Measurements from ENCODE around the gene PRKCH. TPM values are rescaled to one million over a fixed set of nuclear protein-coding genes. Genes with fewer than 3 reads are reported as not detected.
"Not testable (repeated sequence)": the region's sequence is repeated elsewhere in the genome, so short reads cannot be mapped to it uniquely, and the experiment has no call there.

The PRKCH gene
- polyA plus RNA-seq, 3 donors: 3.6 to 6.2 (median 5.4) TPM

DNA sequence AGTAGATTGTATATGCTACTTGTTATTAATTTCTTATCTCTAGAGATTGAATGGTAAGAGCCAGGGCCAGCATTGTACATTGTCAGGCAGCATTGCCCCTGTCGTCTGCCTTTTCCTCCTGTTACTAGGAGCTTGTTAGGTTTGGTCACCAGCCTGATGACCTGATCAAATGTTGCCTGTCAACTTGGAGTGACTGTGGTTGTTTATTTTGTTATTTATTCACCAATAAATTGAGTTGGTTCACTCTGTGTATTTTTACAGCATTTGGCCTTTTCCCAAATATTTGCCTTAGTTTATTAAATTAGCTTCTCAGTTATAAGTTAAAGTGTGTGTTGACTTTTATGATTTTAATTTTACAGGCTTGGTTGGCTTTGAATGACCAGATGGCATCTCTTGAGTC, 88.4 kb downstream of the PRKCH start:
- peaks cover 1% of the 10 kb centered on the region for H3K4me1 Mint-ChIP-seq

DNA sequence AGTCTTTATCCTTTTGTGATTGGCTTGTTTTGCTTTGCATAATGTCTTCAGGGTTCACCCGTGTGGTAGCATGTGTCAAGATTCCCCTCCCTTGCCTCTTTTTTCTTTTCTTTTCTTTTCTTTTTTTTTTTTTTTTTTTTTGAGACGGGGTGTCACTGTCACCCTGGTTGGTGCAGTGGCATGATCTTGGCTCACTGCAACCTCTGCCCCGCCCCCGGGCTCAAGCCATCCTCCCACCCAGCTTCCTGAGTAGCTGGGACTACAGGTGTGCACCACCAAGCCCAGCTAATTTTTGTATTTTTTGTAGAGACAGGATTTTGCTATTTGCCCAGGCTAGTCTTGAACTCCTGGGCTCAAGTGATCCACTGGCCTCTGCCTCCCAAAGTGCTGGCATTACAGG, 94.6 kb downstream of the PRKCH start:
- H3K4me2 ChIP-seq (replicated peaks; ENCODE audit: extremely low read depth, low read length, poor library complexity, severe bottlenecking); H3K27ac ChIP-seq (ENCODE audit: low read depth in 1 of 2, low read length in 2 of 2); H3K9ac ChIP-seq (ENCODE audit: insufficient read depth, low read length, poor library complexity, severe bottlenecking); intact Hi-C loops (cut with micrococcal nuclease); DNase-seq; H3K27me3 ChIP-seq (ENCODE audit: control insufficient read depth in 2 of 2, insufficient read depth in 2 of 2, low read length in 2 of 2); H3K36me3 Mint-ChIP-seq; H3K27me3 Mint-ChIP-seq (ENCODE audit: low read depth in 3 of 3); H3K79me2 ChIP-seq (ENCODE audit: insufficient read depth, low read length); H3K4me3 Mint-ChIP-seq; H3K9me3 Mint-ChIP-seq; H4K20me1 ChIP-seq (ENCODE audit: insufficient read depth, low read length); H3K4me3 ChIP-seq (replicated peaks in 1 of 3; ENCODE audit: low read depth in 2 of 3, low read length in 3 of 3); H2AFZ ChIP-seq (ENCODE audit: insufficient read depth, low read depth, low read length, poor library complexity, severe bottlenecking); H3K9me3 ChIP-seq (replicated peaks in 1 of 2; ENCODE audit: control insufficient read depth in 1 of 2, insufficient read depth in 1 of 2, low read length in 2 of 2); H3K36me3 ChIP-seq (replicated peaks in 1 of 2; ENCODE audit: control insufficient read depth in 1 of 2, insufficient read depth in 2 of 2, low read length in 2 of 2): not testable (repeated sequence)
- peaks cover 19 to 26% of the 10 kb centered on the region in 2 donors for H3K4me1 ChIP-seq (ENCODE audit: control insufficient read depth in 1 of 2, insufficient read depth in 2 of 2, low read length in 2 of 2)
- H3K4me1 Mint-ChIP-seq: peaks cover 17% of the 10 kb centered on the region
- no CpG with 5 or more reads among the region's 4 CpGs for WGBS (ENCODE audit: insufficient coverage)
- H3K27ac Mint-ChIP-seq: peak overlapping the region in 2 of 7 donors; percentile 13 to 42

More for the DNA sequence above, 88.4 kb downstream of the PRKCH start:
- Histone ChIP-seq H3K4me1 (ENCODE audit: control insufficient read depth in 1 of 2, insufficient read depth in 2 of 2, low read length in 2 of 2) (peaks cover 9 to 13% of the 10 kb centered on the region in 2 donors), H3K9ac (ENCODE audit: insufficient read depth, low read length, poor library complexity, severe bottlenecking) (no peak overlapping the region), H3K9me3 (replicated peaks in 1 of 2; ENCODE audit: control insufficient read depth in 1 of 2, insufficient read depth in 1 of 2, low read length in 2 of 2) (no peaks in the 10 kb centered on the region), H2AFZ (ENCODE audit: insufficient read depth, low read depth, low read length, poor library complexity, severe bottlenecking) (no peak overlapping the region), H3K27ac (ENCODE audit: low read depth in 1 of 2, low read length in 2 of 2) (no peak overlapping the region), H3K4me3 (replicated peaks in 1 of 3; ENCODE audit: low read depth in 2 of 3, low read length in 3 of 3) (no peak overlapping the region), H3K36me3 (replicated peaks in 1 of 2; ENCODE audit: control insufficient read depth in 1 of 2, insufficient read depth in 2 of 2, low read length in 2 of 2) (peaks cover 0 to 8% of the 10 kb centered on the region in 2 donors), H3K27me3 (ENCODE audit: control insufficient read depth in 2 of 2, insufficient read depth in 2 of 2, low read length in 2 of 2) (no peaks in the 10 kb centered on the region), H3K4me2 (replicated peaks; ENCODE audit: extremely low read depth, low read length, poor library complexity, severe bottlenecking) (no peak overlapping the region), H3K79me2 (ENCODE audit: insufficient read depth, low read length) (no peaks in the 10 kb centered on the region), H4K20me1 (ENCODE audit: insufficient read depth, low read length) (no peaks in the 10 kb centered on the region)
- H3K27me3 Mint-ChIP-seq (ENCODE audit: low read depth in 3 of 3): peaks cover 0 to 3% (median 2%) of the 10 kb centered on the region in 3 donors
- 100% methylated on average over 1 of the region's 1 CpG for WGBS (ENCODE audit: insufficient coverage)
- peaks cover 6 to 9% of the 10 kb centered on the region in 2 donors for H3K36me3 Mint-ChIP-seq
- H3K4me3 Mint-ChIP-seq: no peak overlapping the region
- H3K9me3 Mint-ChIP-seq: no peaks in the 10 kb centered on the region
- TF ChIP-seq, protein P1, sequence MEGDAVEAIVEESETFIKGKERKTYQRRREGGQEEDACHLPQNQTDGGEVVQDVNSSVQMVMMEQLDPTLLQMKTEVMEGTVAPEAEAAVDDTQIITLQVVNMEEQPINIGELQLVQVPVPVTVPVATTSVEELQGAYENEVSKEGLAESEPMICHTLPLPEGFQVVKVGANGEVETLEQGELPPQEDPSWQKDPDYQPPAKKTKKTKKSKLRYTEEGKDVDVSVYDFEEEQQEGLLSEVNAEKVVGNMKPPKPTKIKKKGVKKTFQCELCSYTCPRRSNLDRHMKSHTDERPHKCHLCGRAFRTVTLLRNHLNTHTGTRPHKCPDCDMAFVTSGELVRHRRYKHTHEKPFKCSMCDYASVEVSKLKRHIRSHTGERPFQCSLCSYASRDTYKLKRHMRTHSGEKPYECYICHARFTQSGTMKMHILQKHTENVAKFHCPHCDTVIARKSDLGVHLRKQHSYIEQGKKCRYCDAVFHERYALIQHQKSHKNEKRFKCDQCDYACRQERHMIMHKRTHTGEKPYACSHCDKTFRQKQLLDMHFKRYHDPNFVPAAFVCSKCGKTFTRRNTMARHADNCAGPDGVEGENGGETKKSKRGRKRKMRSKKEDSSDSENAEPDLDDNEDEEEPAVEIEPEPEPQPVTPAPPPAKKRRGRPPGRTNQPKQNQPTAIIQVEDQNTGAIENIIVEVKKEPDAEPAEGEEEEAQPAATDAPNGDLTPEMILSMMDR (IDR thresholded peaks at IDR 0.05): no peak
- intact Hi-C loops (cut with micrococcal nuclease): no loop called here
- H3K27ac Mint-ChIP-seq: no peak overlapping the region
- no peak for DNase-seq

All from CD14-positive monocyte (primary cell).